Kidney tubule cell (primary cell): ENCODE results near the gene DNALI1.

Source experiments
- DNase-seq: peaks from one replicate; pipeline ENCODE4 v3.0.0-alpha.2; 2018; ENCODE audit warnings: low spot score

DNALI1 gene

GRCh38 chr1:37601441-37601840 is 44.7 kb downstream of the DNALI1 start:
- DNase-seq = no peak

GRCh38 chr1:37602750-37603694 is 46.3 kb downstream of the DNALI1 start:
- peak; percentile 44 for DNase-seq

DNA sequence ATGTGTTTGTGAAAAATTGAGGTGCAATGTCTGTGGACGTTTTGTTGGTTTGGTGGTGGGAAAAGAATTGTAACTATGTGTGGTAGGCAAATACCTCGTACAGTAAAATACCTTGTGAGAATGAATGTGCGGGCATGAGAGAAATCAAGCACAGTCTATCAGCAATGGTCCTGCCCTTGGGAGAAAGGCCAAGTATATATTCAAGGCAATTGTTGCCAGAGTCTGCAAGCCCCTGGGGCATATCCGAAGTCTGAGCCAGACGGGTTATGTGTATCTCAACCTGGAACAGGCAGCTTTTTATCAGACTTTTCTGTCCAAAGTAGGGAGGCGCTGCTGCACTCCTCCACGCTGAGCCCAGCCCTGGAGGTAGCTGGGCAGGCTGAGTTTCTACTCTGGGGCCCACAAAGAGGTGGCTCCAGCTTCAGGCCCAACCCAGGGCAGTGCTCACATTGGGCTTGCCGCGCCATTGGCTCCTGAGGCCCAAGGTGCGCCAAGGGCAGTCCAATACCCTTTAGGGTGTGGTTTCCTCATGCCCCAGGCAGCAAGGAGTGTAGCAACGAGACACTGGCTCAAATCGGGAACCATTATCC is 48.4 kb downstream of the DNALI1 start:
- DNase-seq = no peak

- DNase-seq = no peak
Observed at GRCh38 chr1:37605806-37606474, 49.2 kb downstream of the DNALI1 start.

- DNase-seq = no peak
Observed at GRCh38 chr1:37606481-37607263, 49.9 kb downstream of the DNALI1 start.

GRCh38 chr1:37609002-37609401 is 52.3 kb downstream of the DNALI1 start:
- DNase-seq = no peak

DNA sequence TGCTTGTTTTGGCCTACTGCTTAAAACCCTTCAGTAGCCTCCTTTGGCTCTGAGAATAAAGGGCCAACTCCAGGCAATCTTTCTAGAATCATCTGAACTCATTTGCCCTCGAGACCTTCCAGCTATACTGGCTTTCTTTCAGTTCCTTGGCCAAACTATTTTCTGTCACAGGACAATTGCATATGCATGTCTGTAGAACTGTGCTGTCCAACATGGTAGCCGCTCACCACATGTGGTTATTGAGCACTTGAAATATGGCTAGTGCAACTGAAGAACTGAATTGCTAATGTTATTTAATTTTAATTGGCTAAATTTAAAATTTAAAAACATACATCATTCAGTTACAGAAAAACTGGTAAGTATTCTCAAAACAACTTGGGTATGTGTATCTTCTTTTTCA is 53.3 kb downstream of the DNALI1 start:
- DNase-seq = no peak

DNA sequence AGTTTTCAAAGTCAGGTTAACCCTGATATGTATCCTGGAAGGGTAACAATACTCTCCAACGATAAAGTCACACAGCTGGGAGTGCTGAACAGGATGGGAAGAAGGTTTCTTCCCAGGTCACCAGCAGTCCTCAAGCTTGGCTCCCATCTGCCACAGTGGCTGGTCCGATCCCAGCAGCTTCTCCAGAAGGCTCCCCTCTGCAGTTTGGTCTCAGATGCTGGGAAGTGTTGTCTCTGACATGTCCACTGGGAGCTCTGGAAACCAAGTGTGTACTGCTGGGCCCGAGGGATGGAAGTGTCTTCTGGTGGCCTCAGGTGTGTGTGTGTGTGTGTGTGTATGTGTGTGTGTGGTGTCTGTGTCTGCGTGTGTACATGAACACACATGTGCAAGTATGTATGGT is 55.4 kb downstream of the DNALI1 start:
- DNase-seq = no peak

- DNase-seq = no peak
Observed at GRCh38 chr1:37614105-37614504, 57.4 kb downstream of the DNALI1 start.

DNA sequence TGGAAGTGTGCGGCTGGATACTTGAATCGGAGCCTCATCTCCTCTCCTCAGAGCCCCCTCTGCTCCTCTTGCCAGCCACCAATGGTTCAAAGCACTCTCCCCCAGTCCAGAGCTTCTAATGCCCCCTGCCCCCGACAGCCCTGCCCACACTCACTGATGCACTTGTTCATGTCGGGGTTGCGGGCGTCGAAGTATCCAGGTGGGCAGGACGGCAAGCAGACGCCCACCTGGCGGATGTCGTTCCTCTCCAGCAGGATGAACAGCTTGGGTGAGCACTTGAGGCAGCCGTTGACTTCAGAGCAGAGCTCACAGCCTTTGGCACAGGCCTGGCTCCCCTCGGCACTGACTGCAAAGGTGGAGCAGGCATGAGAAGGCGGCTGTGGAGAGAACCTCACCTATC is 59.6 kb downstream of the DNALI1 start:
- no peak for DNase-seq
